Esophagus muscularis mucosa (tissue), 4 donors: ENCODE data around the gene ABCG2. TPM values are rescaled to one million over a fixed set of nuclear protein-coding genes. Genes with fewer than 3 reads are reported as not detected.

Experiments
- DNase-seq: peaks from one replicate; pipeline ENCODE4 v3.0.0-alpha.2; 2017; ENCODE audit errors: extremely low spot score
- H3K27ac ChIP-seq, 4 donors: fragments of 200-600 bp; sonication (generic); replicated peaks in 1 of 4; 1 replicate in 3 of 4; 2 replicates in 1 of 4; pipeline ENCODE4 v1.5.1; 2016 to 2019; ENCODE audit warnings: mild to moderate bottlenecking in 1 of 4
- H3K27me3 ChIP-seq, 4 donors: fragments of 200-600 bp; sonication (generic); one replicate each; pipeline versions ENCODE4 v1.5.1 to v1.6.0; 2016 to 2019
- H3K36me3 ChIP-seq, 4 donors: fragments of 200-600 bp; sonication (generic); one replicate each; pipeline ENCODE4 v1.5.1; 2016 to 2019
- H3K4me1 ChIP-seq, 4 donors: fragments of 200-600 bp; sonication (generic); one replicate each; pipeline ENCODE4 v1.5.1; 2016 to 2019
- H3K4me3 ChIP-seq, 4 donors: fragments of 200-600 bp; sonication (generic); 1 replicate in 2 of 4; 2 replicates in 2 of 4; pipeline ENCODE4 v1.5.1; 2016 to 2019; ENCODE audit warnings: mild to moderate bottlenecking in 4 of 4, moderate library complexity in 1 of 4
- H3K9me3 ChIP-seq, 4 donors: fragments of 200-600 bp; sonication (generic); 1 replicate in 3 of 4; 2 replicates in 1 of 4; pipeline ENCODE4 v1.5.1; 2016 to 2019
- EP300 ChIP-seq: sonication (generic); formaldehyde crosslinking; IDR thresholded peaks from one replicate; pipeline ENCODE4 v1.6.1; 2017; ENCODE audit warnings: antibody characterized with exemption
- POLR2A ChIP-seq: fragments of 450-650 bp; IDR thresholded peaks from one replicate; pipeline ENCODE4 v1.6.1; 2017; ENCODE audit warnings: antibody characterized with exemption, moderate library complexity, mild to moderate bottlenecking, low read depth
- POLR2AphosphoS5 ChIP-seq, 2 donors: sonication (generic); formaldehyde crosslinking; IDR thresholded peaks; one replicate each; pipeline ENCODE4 v1.6.1; 2017; ENCODE audit warnings: antibody characterized with exemption in 2 of 2
- WGBS: methylation state at CpG from one replicate; pipeline ENCODE4 v1.1.5; 2018; 5-methylcytosine and 5-hydroxymethylcytosine counted together
- intact Hi-C: fragments of 100-400 bp; cut with DNase I; formaldehyde crosslinking; loops from one replicate; pipeline ENCODE4 v1.15.1; 2023
- total RNA-seq, 4 donors: library from RNA; depleted of rRNA; stranded (reverse); fragments of >200 nt; gene quantifications; one replicate each; pipeline versions ENCODE4 v1.1.0 to v1.2.1, GENCODE V29; 2016
- TF ChIP-seq, protein P1 (sequence below), 3 experiments: fragments of 200-600 bp in 2 of 3; fragments of 450-650 bp in 1 of 3; sonication (generic) in 2 of 3; IDR thresholded peaks; one replicate each; pipeline ENCODE4 v1.5.1; 2017 to 2019; ENCODE audit warnings: antibody characterized with exemption in 3 of 3, mild to moderate bottlenecking in 2 of 3, moderate library complexity in 1 of 3

The ABCG2 gene
- total RNA-seq, 4 donors from 2014 or later, result 0.83 to 5.2 (median 2.7) TPM

DNA sequence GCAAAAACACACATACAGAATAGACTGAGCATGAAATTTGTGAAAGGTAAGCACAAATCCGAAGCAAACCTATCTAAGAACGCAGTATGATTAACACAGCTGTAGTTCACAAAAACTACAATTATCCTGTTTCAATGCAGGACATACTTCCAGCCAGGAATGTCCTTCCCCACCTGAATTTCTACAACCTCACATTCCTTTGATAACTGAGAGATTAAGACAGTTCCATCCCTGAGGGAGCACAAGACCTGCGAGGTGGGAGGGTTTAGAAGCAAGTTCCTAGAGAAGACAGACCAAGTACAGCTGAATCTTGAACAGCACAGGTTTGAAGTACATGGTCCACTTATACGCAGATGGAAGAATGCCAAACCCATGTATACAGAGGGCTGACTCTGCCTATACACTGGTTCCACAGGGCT lies 10.6 kb downstream of the ABCG2 start:
- no peak overlapping the region for H3K27ac ChIP-seq
- no peaks in the 10 kb centered on the region for H3K4me1 ChIP-seq
- no peaks in the 10 kb centered on the region for H3K27me3 ChIP-seq
- no peaks in the 10 kb centered on the region for H3K36me3 ChIP-seq
- no peak for DNase-seq
- intact Hi-C loops, result no loop called here
- no peaks in the 10 kb centered on the region for H3K9me3 ChIP-seq
- TF ChIP-seq POLR2A (no peak), POLR2AphosphoS5 (IDR thresholded peaks at IDR 0.05) (no peak)
- no peak overlapping the region for H3K4me3 ChIP-seq
- 75% methylated on average over 4 of the region's 4 CpGs for WGBS

DNA sequence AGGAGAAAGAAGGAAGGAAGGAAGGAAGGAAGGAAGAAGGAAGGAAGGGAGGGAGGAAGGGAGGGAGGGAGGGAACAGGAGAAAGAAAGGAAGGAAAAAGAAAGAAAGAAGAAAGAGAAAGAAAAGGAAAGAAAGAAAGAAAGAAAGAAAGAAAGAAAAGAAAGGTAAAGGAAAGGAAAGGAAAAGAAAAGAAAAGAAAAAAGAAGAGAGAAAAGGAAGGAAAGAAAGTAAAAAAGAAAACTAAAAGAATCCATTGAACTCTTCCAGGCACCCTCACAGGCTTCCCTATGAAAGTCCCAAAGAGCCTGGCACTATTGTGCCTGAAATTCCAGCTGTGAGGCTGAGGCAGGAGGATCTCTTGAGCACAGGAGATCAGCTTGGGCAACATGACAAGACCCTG lies 11.5 kb downstream of the ABCG2 start:
- Histone ChIP-seq H3K36me3 (no peaks in the 10 kb centered on the region), H3K27me3 (no peaks in the 10 kb centered on the region), H3K4me3 (no peak overlapping the region), H3K27ac (no peak overlapping the region), H3K9me3 (no peaks in the 10 kb centered on the region), H3K4me1 (no peaks in the 10 kb centered on the region)
- no peak for TF ChIP-seq POLR2A
- intact Hi-C loops, result no loop called here
- DNase-seq, result no peak

DNA sequence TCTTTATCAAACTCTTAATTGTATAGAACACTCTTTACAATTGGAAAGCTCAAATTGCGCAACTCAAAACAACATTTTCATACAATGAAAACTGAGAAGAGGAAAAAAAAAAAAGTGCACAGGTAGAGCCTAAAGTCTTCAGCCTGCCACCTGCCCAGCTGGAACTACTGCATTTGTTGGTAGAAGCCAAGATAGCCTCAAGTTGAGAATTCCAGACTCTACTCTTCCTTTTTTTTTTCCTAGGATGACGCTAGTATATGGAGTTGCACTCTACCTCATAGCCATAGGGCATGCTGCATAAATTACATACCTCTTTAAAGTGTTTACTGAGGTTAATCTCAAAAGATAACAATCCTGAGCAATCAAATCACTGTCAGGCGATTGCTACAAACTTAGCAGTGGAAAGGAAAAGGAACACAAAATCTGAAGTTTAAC lies 13.6 kb downstream of the ABCG2 start:
- no peaks in the 10 kb centered on the region for H3K36me3 ChIP-seq
- no peak overlapping the region for H3K4me3 ChIP-seq
- H3K9me3 ChIP-seq, result no peaks in the 10 kb centered on the region
- H3K27me3 ChIP-seq, result no peaks in the 10 kb centered on the region
- no peak for DNase-seq
- H3K27ac ChIP-seq, result no peak overlapping the region
- intact Hi-C loops, result no loop called here
- TF ChIP-seq POLR2AphosphoS5 (IDR thresholded peaks at IDR 0.05), result no peak
- no peak for TF ChIP-seq POLR2A
- TF ChIP-seq, protein P1, sequence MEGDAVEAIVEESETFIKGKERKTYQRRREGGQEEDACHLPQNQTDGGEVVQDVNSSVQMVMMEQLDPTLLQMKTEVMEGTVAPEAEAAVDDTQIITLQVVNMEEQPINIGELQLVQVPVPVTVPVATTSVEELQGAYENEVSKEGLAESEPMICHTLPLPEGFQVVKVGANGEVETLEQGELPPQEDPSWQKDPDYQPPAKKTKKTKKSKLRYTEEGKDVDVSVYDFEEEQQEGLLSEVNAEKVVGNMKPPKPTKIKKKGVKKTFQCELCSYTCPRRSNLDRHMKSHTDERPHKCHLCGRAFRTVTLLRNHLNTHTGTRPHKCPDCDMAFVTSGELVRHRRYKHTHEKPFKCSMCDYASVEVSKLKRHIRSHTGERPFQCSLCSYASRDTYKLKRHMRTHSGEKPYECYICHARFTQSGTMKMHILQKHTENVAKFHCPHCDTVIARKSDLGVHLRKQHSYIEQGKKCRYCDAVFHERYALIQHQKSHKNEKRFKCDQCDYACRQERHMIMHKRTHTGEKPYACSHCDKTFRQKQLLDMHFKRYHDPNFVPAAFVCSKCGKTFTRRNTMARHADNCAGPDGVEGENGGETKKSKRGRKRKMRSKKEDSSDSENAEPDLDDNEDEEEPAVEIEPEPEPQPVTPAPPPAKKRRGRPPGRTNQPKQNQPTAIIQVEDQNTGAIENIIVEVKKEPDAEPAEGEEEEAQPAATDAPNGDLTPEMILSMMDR (IDR thresholded peaks at IDR 0.05), result no peak
- no peak for TF ChIP-seq EP300
- 91% methylated on average over 3 of the region's 3 CpGs for WGBS
- no peaks in the 10 kb centered on the region for H3K4me1 ChIP-seq

DNA sequence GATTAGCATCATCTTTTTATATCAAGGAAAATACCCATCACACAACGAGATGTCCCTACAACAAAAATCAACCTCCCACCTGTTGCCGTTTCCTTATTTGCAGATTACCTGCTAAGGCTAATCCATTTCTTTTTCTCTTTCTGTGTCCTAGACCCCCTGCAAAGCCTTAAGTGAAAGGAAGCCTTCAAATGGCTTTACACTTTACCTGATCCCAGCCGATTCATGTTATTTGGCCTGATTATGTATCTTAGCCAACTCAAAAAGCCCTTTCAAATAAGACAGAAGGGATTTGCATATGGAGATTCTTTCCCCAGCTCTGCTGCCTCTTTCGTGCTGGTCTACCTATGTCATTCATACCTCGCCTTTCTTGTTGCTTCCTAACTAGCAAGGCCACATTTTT lies 14.4 kb downstream of the ABCG2 start:
- H3K27me3 ChIP-seq, result no peaks in the 10 kb centered on the region
- TF ChIP-seq EP300 (no peak), POLR2A (no peak), POLR2AphosphoS5 (IDR thresholded peaks at IDR 0.05) (no peak)
- TF ChIP-seq, protein P1 (IDR thresholded peaks at IDR 0.05), result no peak
- no peak overlapping the region for H3K27ac ChIP-seq
- intact Hi-C loops, result no loop called here
- no peak overlapping the region for H3K4me3 ChIP-seq
- no peaks in the 10 kb centered on the region for H3K9me3 ChIP-seq
- no peak for DNase-seq
- WGBS, result 95% methylated on average over 5 of the region's 5 CpGs
- no peaks in the 10 kb centered on the region for H3K36me3 ChIP-seq
- no peaks in the 10 kb centered on the region for H3K4me1 ChIP-seq

DNA sequence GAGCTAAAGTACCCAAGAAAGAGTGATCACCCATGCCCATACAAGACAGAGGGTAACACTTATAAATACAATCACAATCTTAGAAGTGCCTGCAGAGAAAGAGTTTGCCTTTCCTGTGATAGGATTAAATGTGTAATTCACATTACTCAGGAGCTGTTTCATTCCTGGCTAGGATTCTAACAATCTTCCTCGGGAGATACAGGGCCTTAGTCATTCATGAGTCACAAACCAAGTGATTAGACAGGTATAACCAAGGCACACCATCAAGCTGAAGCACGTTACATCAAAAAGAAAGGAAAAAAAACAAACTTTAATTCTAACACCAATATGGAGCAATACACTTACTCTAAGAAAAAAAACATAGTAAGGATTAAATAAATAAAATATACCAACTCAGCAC lies 14.9 kb downstream of the ABCG2 start:
- Histone ChIP-seq H3K27me3 (no peaks in the 10 kb centered on the region), H3K27ac (no peak overlapping the region), H3K4me1 (no peaks in the 10 kb centered on the region), H3K4me3 (no peak overlapping the region), H3K36me3 (no peaks in the 10 kb centered on the region), H3K9me3 (no peaks in the 10 kb centered on the region)
- intact Hi-C loops, result no loop called here
- no peak for DNase-seq
- TF ChIP-seq EP300 (no peak), POLR2A (no peak), POLR2AphosphoS5 (IDR thresholded peaks at IDR 0.05) (no peak)
- TF ChIP-seq, protein P1 (IDR thresholded peaks at IDR 0.05), result no peak
- 59% methylated on average over 2 of the region's 2 CpGs for WGBS

DNA sequence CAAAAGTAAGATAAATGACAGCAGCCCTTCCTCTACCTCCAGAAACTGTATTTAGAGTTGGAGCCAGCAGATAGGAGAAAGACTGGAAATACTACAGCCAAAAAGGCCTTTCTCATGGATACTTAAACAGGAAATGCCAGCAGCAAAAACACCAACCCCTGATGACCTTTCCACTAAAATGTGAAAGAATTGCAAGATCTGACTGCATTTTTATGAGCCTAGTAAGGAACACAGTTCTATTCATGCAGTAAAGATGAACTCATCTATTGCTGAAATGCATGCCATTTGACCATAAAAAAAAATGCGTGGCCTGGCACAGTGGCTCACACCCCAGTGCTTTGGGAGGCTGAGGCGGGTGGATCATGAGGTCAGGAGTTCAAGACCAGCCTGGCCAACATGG lies 19.9 kb downstream of the ABCG2 start:
- intact Hi-C loops, result no loop called here
- TF ChIP-seq EP300, result no peak
- no peak for TF ChIP-seq POLR2A
- no peak for TF ChIP-seq POLR2AphosphoS5 (IDR thresholded peaks at IDR 0.05)
- TF ChIP-seq, protein P1 (IDR thresholded peaks at IDR 0.05), result no peak
- no peaks in the 10 kb centered on the region for H3K36me3 ChIP-seq
- H3K27ac ChIP-seq, result no peak overlapping the region
- WGBS, result 96% methylated on average over 2 of the region's 2 CpGs
- no peak for DNase-seq
- H3K4me1 ChIP-seq, result no peaks in the 10 kb centered on the region
- H3K27me3 ChIP-seq, result no peaks in the 10 kb centered on the region
- H3K4me3 ChIP-seq, result no peak overlapping the region
- H3K9me3 ChIP-seq, result no peaks in the 10 kb centered on the region
